ENCODE results near the gene CRYBA2. TPM values are rescaled to one million over a fixed set of nuclear protein-coding genes. Genes with fewer than 3 reads are reported as not detected.

CRYBA2 gene
- total and polyA plus RNA-seq, 2 experiments from 2014 or later = not detected

DNA sequence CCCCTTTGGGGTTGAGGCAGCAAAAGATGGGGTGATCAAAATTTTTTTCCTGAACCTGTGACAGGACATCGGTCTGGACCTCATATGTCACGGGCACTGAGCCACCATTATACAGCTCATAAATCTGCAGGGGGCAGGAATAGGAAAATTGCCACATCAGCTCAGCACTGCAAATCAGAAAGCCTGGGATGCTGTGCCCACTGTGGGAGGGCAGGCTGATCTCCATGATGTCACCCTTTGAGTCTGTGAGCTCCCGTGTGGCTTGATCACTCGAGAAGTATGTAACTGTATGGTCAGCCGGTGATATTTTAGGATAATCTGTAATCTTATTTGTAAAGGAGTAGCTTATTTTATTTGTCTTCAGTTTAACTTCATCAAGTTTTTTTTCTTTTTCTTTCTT, 17.7 kb upstream of the CRYBA2 start:
- H3K9me3 Mint-ChIP-seq = no peaks in the 10 kb centered on the region; the same call in 2 of the 3 replicates
- H3K27me3 ChIP-seq (ENCODE audit: insufficient read depth) = peaks cover 17% of the 10 kb centered on the region
- ATAC-seq = no peak

More for the DNA sequence above, 17.7 kb upstream of the CRYBA2 start:
- Histone ChIP-seq H3K27ac (ENCODE audit: low read depth) (no peak overlapping the region), H3K79me2 (replicated peaks; ENCODE audit: insufficient read depth) (no peaks in the 10 kb centered on the region), H3K4me3 (no peak overlapping the region), H3K9me2 (ENCODE audit: insufficient read depth) (no peaks in the 10 kb centered on the region), H2AFZ (no peak overlapping the region), H4K20me1 (replicated peaks; ENCODE audit: insufficient read depth) (no peaks in the 10 kb centered on the region), H3K4me2 (no peak overlapping the region), H3K4me1 (ENCODE audit: insufficient read depth) (no peaks in the 10 kb centered on the region), H3F3A (replicated peaks; ENCODE audit: low read depth) (no peaks in the 10 kb centered on the region), H3K36me3 (ENCODE audit: insufficient read depth) (no peaks in the 10 kb centered on the region)
- no peak for DNase-seq (ENCODE audit: low spot score)
- Mint-ChIP-seq H3K4me1 (no peaks in the 10 kb centered on the region), H3K27me3 (ENCODE audit: insufficient read depth, low read depth, poor library complexity) (peaks cover 8% of the 10 kb centered on the region), H3K27ac (no peak overlapping the region), H3K36me3 (ENCODE audit: low read depth) (no peaks in the 10 kb centered on the region), H3K4me3 (no peak overlapping the region)
- no peak for TF ChIP-seq EZH2phosphoT487 (IDR thresholded peaks at IDR 0.05; ENCODE audit: unreplicated experiment)
- no peak for TF ChIP-seq STAT1 (IDR thresholded peaks at IDR 0.05; ENCODE audit: unreplicated experiment)
- no peak for TF ChIP-seq CTCF (conservative IDR thresholded peaks at IDR 0.05; ENCODE audit: low read depth in 2 of 2)
- TF ChIP-seq ETS1 (IDR thresholded peaks at IDR 0.05) = no peak
- TF ChIP-seq ZNF114 (CRISPR knock-in tag; IDR thresholded peaks at IDR 0.05) = no peak
- no peak for TF ChIP-seq REST (IDR thresholded peaks at IDR 0.05; ENCODE audit: unreplicated experiment)
- no peak for TF ChIP-seq NANOG (IDR thresholded peaks at IDR 0.05; ENCODE audit: borderline replicate concordance)
- no peak for TF ChIP-seq EZH2 (IDR thresholded peaks at IDR 0.05; ENCODE audit: low read depth, unreplicated experiment)
- no peak for TF ChIP-seq ZNF331 (CRISPR knock-in tag; IDR thresholded peaks at IDR 0.05; ENCODE audit: low read depth)
- TF ChIP-seq POLR2AphosphoS5 (IDR thresholded peaks at IDR 0.05; ENCODE audit: low read depth) = no peak
- TF ChIP-seq JUNB (IDR thresholded peaks at IDR 0.05; ENCODE audit: unreplicated experiment) = no peak
- no peak for TF ChIP-seq ZNF462 (CRISPR knock-in tag; IDR thresholded peaks at IDR 0.05)
- no peak for TF ChIP-seq CREB1 (CRISPR knock-in tag; IDR thresholded peaks at IDR 0.05; ENCODE audit: low read depth)
